A673 (cell line): Measurements from ENCODE around the gene PHF10. TPM values are rescaled to one million over a fixed set of nuclear protein-coding genes. Genes with fewer than 3 reads are reported as not detected.

Experiments used
- BruUV-seq: library from RNA; stranded (reverse); fragments of 400-500 nt; replicated peaks from 2 replicates; lab custom pipeline; 2021; lab: Mats Ljungman, UMichigan
- CTCF ChIA-PET: fragments of 300-600 bp; sonication (Branson Sonifier 250); formaldehyde crosslinking; loops from one replicate; lab custom pipeline; 2022; ENCODE audit warnings: antibody characterized with exemption; lab: Charles Lee
- POLR2A ChIA-PET: fragments of 300-600 bp; sonication (Branson Sonifier 250); formaldehyde crosslinking; loops from one replicate; lab custom pipeline; 2022; ENCODE audit warnings: antibody characterized with exemption; ENCODE audit not compliant: low non-redundant PET; lab: Charles Lee
- DNase-seq: peaks from one replicate; pipeline ENCODE4 v3.0.0-alpha.2; 2015; ENCODE audit warnings: low spot score
- H3K27ac ChIP-seq: fragments of 200-600 bp; sonication (generic); 2 replicates; pipeline ENCODE4 v1.5.1; 2016; ENCODE audit warnings: mixed run types, low read depth, mild to moderate bottlenecking, mixed read lengths, antibody characterized with exemption, low read length; ENCODE audit not compliant: poor library complexity, severe bottlenecking
- H3K27me3 ChIP-seq: fragments of 200-600 bp; sonication (generic); replicated peaks from 2 replicates; pipeline ENCODE4 v1.6.1; 2017; ENCODE audit warnings: mixed run types, low read depth, mild to moderate bottlenecking, mixed read lengths, antibody characterized with exemption, low read length; ENCODE audit not compliant: insufficient read depth, poor library complexity
- H3K36me3 ChIP-seq: fragments of 200-600 bp; sonication (generic); 2 replicates; pipeline ENCODE4 v1.6.1; 2016; ENCODE audit warnings: mixed run types, mild to moderate bottlenecking, mixed read lengths, antibody characterized with exemption, low read length; ENCODE audit not compliant: insufficient read depth, poor library complexity, severe bottlenecking
- H3K4me1 ChIP-seq: fragments of 200-600 bp; sonication (generic); 2 replicates; pipeline ENCODE4 v1.6.1; 2017; ENCODE audit warnings: mixed run types, mild to moderate bottlenecking, mixed read lengths, antibody characterized with exemption, low read length; ENCODE audit not compliant: insufficient read depth, poor library complexity, severe bottlenecking
- H3K4me3 ChIP-seq: fragments of 200-600 bp; sonication (generic); 2 replicates; pipeline ENCODE4 v1.5.1; 2016; ENCODE audit warnings: low read depth, mixed run types, mild to moderate bottlenecking, mixed read lengths, low read length; ENCODE audit not compliant: poor library complexity, severe bottlenecking
- H3K9me3 ChIP-seq: fragments of 200-600 bp; sonication (generic); 2 replicates; pipeline ENCODE4 v1.6.1; 2016; ENCODE audit warnings: mixed run types, low read depth, mild to moderate bottlenecking, mixed read lengths, antibody characterized with exemption, low read length; ENCODE audit not compliant: poor library complexity, severe bottlenecking
- EZH2 ChIP-seq: fragments of 200-600 bp; sonication (generic); IDR thresholded peaks from 2 replicates; pipeline ENCODE4 v1.6.1; 2017; ENCODE audit warnings: borderline replicate concordance, low read depth, mild to moderate bottlenecking, mixed read lengths, antibody characterized with exemption, low read length; ENCODE audit not compliant: poor library complexity, severe bottlenecking
- intact Hi-C: fragments of 100-400 bp; cut with micrococcal nuclease; formaldehyde crosslinking; loops from one replicate; pipeline ENCODE4 v1.10.0; 2022; ENCODE audit not compliant: unreplicated experiment
- total RNA-seq: library from RNA; stranded (reverse); gene quantifications from 2 replicates; pipeline ENCODE4 v1.2.3, GENCODE V29; 2021
- TF ChIP-seq, protein P1 (sequence below): fragments of 300-800, 200-600 bp; sonication (generic); conservative IDR thresholded peaks from 2 replicates; pipeline ENCODE4 v1.5.1; 2017; ENCODE audit warnings: low read depth, mild to moderate bottlenecking, antibody characterized with exemption, low read length, moderate library complexity, mixed read lengths

Gene PHF10
- total RNA-seq, 1 experiment from 2014 or later, result 61.4 TPM

DNA sequence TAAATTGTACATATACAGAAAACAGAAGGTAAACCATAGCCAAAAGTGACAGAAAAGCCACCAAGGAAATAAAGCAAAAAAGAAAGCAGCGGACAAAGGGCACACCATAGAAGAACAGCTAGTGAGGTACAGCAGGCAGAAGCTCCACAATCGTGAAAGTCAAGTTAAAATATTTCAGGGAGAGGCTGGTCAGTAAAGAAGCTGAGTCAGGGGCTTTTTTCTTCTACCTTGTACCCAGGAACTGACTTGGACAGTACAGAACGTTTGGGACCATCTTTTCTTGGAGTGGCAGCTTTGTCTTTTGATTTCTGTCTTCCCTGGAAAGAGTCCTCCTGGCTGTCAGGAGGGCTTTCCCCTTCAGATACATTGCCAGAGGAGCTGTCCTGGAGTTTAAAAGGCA is 14.3 kb downstream of the PHF10 start:
- no TSS peak for BruUV-seq
- ChIA-PET CTCF (no interaction called here), POLR2A (no interaction called here)
- Histone ChIP-seq H3K4me3 (no peak overlapping the region), H3K27ac (no peak overlapping the region), H3K27me3 (no peaks in the 10 kb centered on the region), H3K4me1 (peaks cover 2% of the 10 kb centered on the region), H3K9me3 (no peaks in the 10 kb centered on the region), H3K36me3 (peaks cover 71% of the 10 kb centered on the region)
- no peak for DNase-seq
- TF ChIP-seq EZH2, result no peak
- TF ChIP-seq, protein P1, sequence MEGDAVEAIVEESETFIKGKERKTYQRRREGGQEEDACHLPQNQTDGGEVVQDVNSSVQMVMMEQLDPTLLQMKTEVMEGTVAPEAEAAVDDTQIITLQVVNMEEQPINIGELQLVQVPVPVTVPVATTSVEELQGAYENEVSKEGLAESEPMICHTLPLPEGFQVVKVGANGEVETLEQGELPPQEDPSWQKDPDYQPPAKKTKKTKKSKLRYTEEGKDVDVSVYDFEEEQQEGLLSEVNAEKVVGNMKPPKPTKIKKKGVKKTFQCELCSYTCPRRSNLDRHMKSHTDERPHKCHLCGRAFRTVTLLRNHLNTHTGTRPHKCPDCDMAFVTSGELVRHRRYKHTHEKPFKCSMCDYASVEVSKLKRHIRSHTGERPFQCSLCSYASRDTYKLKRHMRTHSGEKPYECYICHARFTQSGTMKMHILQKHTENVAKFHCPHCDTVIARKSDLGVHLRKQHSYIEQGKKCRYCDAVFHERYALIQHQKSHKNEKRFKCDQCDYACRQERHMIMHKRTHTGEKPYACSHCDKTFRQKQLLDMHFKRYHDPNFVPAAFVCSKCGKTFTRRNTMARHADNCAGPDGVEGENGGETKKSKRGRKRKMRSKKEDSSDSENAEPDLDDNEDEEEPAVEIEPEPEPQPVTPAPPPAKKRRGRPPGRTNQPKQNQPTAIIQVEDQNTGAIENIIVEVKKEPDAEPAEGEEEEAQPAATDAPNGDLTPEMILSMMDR, result no peak
- intact Hi-C loops, result no loop called here

DNA sequence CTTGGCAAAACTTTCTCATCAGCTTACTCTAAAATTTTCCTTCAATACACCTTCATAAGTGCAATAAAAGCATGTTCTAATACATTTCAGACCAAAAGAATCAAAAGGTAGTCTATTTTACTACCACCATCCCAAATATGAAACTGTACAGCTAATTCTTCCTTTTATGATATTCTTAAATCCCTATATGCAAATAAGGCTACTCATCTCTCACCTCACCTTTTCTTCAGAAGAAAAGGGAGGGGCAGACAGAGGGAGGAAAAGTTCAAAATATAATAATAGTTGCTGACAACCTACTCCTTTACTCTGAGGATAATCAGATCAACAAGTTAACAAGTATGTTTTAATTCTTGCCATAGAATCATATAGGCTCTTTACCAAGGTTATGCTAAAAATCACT is 15.0 kb downstream of the PHF10 start:
- H3K4me3 ChIP-seq, result no peak overlapping the region
- H3K36me3 ChIP-seq, result peaks cover 71% of the 10 kb centered on the region
- no peak overlapping the region for H3K27ac ChIP-seq
- no peak for TF ChIP-seq EZH2
- TF ChIP-seq, protein P1, result no peak
- H3K9me3 ChIP-seq, result no peaks in the 10 kb centered on the region
- peaks cover 4% of the 10 kb centered on the region for H3K4me1 ChIP-seq
- ChIA-PET POLR2A (no interaction called here), CTCF (no interaction called here)
- DNase-seq, result no peak
- BruUV-seq, result no TSS peak
- intact Hi-C loops, result no loop called here
- no peaks in the 10 kb centered on the region for H3K27me3 ChIP-seq

DNA sequence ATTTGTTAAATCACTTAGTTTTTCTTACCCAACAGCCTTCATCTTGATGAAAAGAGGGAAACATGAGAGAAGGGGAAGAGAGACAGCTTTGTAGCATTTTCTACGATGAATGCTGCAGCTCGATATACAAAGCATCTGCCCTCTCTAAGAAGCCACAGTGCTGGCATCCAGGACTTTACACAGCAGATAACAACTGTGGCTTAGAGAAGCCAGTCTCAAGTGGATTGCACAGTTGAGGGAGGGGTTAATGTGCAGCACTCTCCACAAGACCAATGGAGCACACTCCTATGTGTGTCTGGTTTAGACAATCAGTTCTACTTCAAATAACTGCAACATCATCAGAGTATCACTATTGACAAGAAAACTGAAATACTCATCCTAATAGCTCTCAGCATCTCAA is 16.5 kb downstream of the PHF10 start:
- POLR2A ChIA-PET, result interaction anchor here (0.7 kb wide), 1 partner anchor 97 kb away, joined by 3 read pairs; no protein-coding TSS in a partner anchor
- Histone ChIP-seq H3K27me3 (no peaks in the 10 kb centered on the region), H3K9me3 (no peaks in the 10 kb centered on the region), H3K36me3 (peaks cover 73% of the 10 kb centered on the region), H3K27ac (no peak overlapping the region), H3K4me1 (peaks cover 19% of the 10 kb centered on the region), H3K4me3 (no peak overlapping the region)
- BruUV-seq, result no TSS peak
- CTCF ChIA-PET, result no interaction called here
- no peak for DNase-seq
- intact Hi-C loops, result no loop called here
- TF ChIP-seq EZH2, result no peak
- TF ChIP-seq, protein P1, result no peak
